Liver (tissue), 9 donors: ENCODE data around the gene GFRA3. TPM values are rescaled to one million over a fixed set of nuclear protein-coding genes. Genes with fewer than 3 reads are reported as not detected.
A peak's percentile ranks its signal among the peaks of the same experiment; 100 is the strongest.

Experiments
- DNase-seq: peaks from one replicate; pipeline ENCODE4 v3.0.0-alpha.2; 2017; ENCODE audit warnings: low spot score
- H3K27ac ChIP-seq, 2 donors: one replicate each; pipeline ENCODE4 v1.7.0; 2013; ENCODE audit warnings: inconsistent platforms in 2 of 2, low read length in 2 of 2, control low read depth in 1 of 2, low read depth in 1 of 2, mild to moderate bottlenecking in 1 of 2
- H3K27me3 ChIP-seq, 4 donors: one replicate each; pipeline versions ENCODE4 v1.6.1 to v1.7.0; 2013; ENCODE audit warnings: low read length in 3 of 4, inconsistent platforms in 1 of 4, mild to moderate bottlenecking in 1 of 4, moderate library complexity in 1 of 4; ENCODE audit not compliant: control insufficient read depth in 4 of 4, insufficient read depth in 4 of 4
- H3K36me3 ChIP-seq, 4 donors: one replicate each; pipeline versions ENCODE4 v1.6.1 to v1.7.0; 2013; ENCODE audit warnings: low read length in 3 of 4, mild to moderate bottlenecking in 3 of 4, low read depth in 1 of 4, moderate library complexity in 1 of 4; ENCODE audit not compliant: control insufficient read depth in 4 of 4, insufficient read depth in 3 of 4
- H3K4me1 ChIP-seq, 4 donors: one replicate each; pipeline versions ENCODE4 v1.6.1 to v1.7.0; 2013; ENCODE audit warnings: low read length in 3 of 4, mild to moderate bottlenecking in 3 of 4, moderate library complexity in 1 of 4; ENCODE audit not compliant: control insufficient read depth in 4 of 4, insufficient read depth in 4 of 4
- H3K4me3 ChIP-seq, 3 donors: one replicate each; pipeline versions ENCODE4 v1.6.1 to v1.7.0; 2013; ENCODE audit warnings: low read length in 3 of 3, control low read depth in 1 of 3, low read depth in 1 of 3, mild to moderate bottlenecking in 1 of 3
- H3K9ac ChIP-seq, 2 donors: one replicate each; pipeline ENCODE4 v1.7.0; 2013; ENCODE audit warnings: low read length in 2 of 2, mild to moderate bottlenecking in 2 of 2, moderate library complexity in 2 of 2, control low read depth in 1 of 2, low read depth in 1 of 2
- H3K9me3 ChIP-seq, 4 donors: one replicate each; pipeline versions ENCODE4 v1.6.1 to v1.7.0; 2013; ENCODE audit warnings: low read length in 3 of 4; ENCODE audit not compliant: control insufficient read depth in 4 of 4
- EGR1 ChIP-seq, 2 donors: IDR thresholded peaks; 2 replicates each; pipeline ENCODE4 v1.6.1; 2016 to 2018; ENCODE audit warnings: antibody characterized with exemption in 2 of 2, low read depth in 2 of 2
- FOXA2 ChIP-seq: IDR thresholded peaks from 2 replicates; pipeline ENCODE4 v1.6.1; 2016; ENCODE audit warnings: antibody characterized with exemption
- GABPA ChIP-seq, 2 donors: IDR thresholded peaks in 1 of 2; conservative IDR thresholded peaks in 1 of 2; 2 replicates each; pipeline ENCODE4 v1.6.1; 2016; ENCODE audit warnings: antibody characterized with exemption in 2 of 2, mild to moderate bottlenecking in 1 of 2, moderate library complexity in 1 of 2
- HNF4A ChIP-seq, 2 donors: conservative IDR thresholded peaks; 2 replicates each; pipeline ENCODE4 v1.6.1; 2016; ENCODE audit warnings: antibody characterized with exemption in 2 of 2, mild to moderate bottlenecking in 2 of 2
- HNF4G ChIP-seq: IDR thresholded peaks from 2 replicates; pipeline ENCODE4 v1.6.1; 2016; ENCODE audit warnings: antibody characterized with exemption
- JUND ChIP-seq, 2 donors: IDR thresholded peaks; 2 replicates each; pipeline ENCODE4 v1.6.1; 2016; ENCODE audit warnings: antibody characterized with exemption in 2 of 2
- NR2F2 ChIP-seq: IDR thresholded peaks from 2 replicates; pipeline ENCODE4 v1.6.1; 2016; ENCODE audit warnings: antibody characterized with exemption
- RAD21 ChIP-seq, 2 donors: IDR thresholded peaks; 2 replicates each; pipeline ENCODE4 v1.6.1; 2016; ENCODE audit warnings: antibody characterized with exemption in 2 of 2, mild to moderate bottlenecking in 2 of 2
- REST ChIP-seq: IDR thresholded peaks from 2 replicates; pipeline ENCODE4 v1.6.1; 2016; ENCODE audit warnings: antibody characterized with exemption, mild to moderate bottlenecking
- RXRA ChIP-seq, 2 donors: IDR thresholded peaks; 2 replicates each; pipeline ENCODE4 v1.6.1; 2017 to 2018; ENCODE audit warnings: antibody characterized with exemption in 2 of 2, mild to moderate bottlenecking in 1 of 2
- SP1 ChIP-seq: IDR thresholded peaks from 2 replicates; pipeline ENCODE4 v1.6.1; 2018; ENCODE audit warnings: antibody characterized with exemption, mild to moderate bottlenecking
- TAF1 ChIP-seq: conservative IDR thresholded peaks from 2 replicates; pipeline ENCODE4 v1.6.1; 2016; ENCODE audit warnings: antibody characterized with exemption, mild to moderate bottlenecking
- YY1 ChIP-seq: IDR thresholded peaks from 2 replicates; pipeline ENCODE4 v1.6.1; 2016; ENCODE audit warnings: antibody characterized with exemption, mild to moderate bottlenecking
- ZBTB33 ChIP-seq: IDR thresholded peaks from 2 replicates; pipeline ENCODE4 v1.6.1; 2016; ENCODE audit warnings: antibody characterized with exemption
- WGBS: extraction: QIAGEN DNeasy Blood & Tissue Kit; methylation state at CpG from one replicate; pipeline ENCODE4 v1.1.7; 2013; 5-methylcytosine and 5-hydroxymethylcytosine counted together
- polyA plus RNA-seq, 2 donors: library from polyadenylated mRNA; stranded (reverse) in 1 of 2; unstranded in 1 of 2; fragments of 200-250 nt in 1 of 2; fragments of >200 nt in 1 of 2; fragmentation: Nextera tagmentation in 1 of 2; extraction: Ambion mirVana in 1 of 2; gene quantifications; one replicate each; pipeline versions ENCODE4 v1.2.1 to v1.2.3, GENCODE V29; 2013 to 2015
- total RNA-seq, 2 donors: library from RNA; depleted of rRNA; stranded (reverse); fragments of >200 nt; gene quantifications; one replicate each; pipeline ENCODE4 v1.2.3, GENCODE V29; 2014
- TF ChIP-seq, protein P1 (sequence below): IDR thresholded peaks from 2 replicates; pipeline ENCODE4 v1.6.1; 2016; ENCODE audit warnings: antibody characterized with exemption
- TF ChIP-seq, protein P2 (sequence below): IDR thresholded peaks from 2 replicates; pipeline ENCODE4 v1.6.1; 2016; ENCODE audit warnings: antibody characterized with exemption
- TF ChIP-seq, protein P3 (sequence below): fragments of 150-350 bp; IDR thresholded peaks from 2 replicates; pipeline ENCODE4 v1.5.1; 2017; ENCODE audit warnings: improper control_type of control experiment, low read depth, low read length; ENCODE audit not compliant: missing input control
- donor health status: healthy.
- donor health status: healthy.
- donor health status: healthy.
- donor health status: healthy.
- donor health status: healthy.

GFRA3 gene
- total and polyA plus RNA-seq, 4 donors, result 0.18 to 1.9 (median 0.36) TPM

DNA sequence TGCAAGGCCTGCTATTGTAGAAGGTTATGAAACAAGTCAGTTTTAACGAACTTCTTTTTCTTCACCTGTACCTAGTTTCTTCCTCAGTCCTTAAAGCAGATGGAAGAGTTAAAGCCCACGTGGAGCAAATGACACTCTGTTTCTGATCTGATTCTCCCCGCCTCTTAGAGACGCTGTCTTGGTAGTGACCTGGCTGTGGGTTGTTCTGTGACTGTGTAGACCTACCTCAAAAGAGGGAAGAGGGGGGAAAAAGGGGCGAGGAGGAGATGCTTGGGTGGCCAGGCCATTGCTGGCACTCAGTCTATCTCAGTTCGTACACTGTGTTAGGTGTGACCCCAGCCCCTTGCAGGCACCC, 610 bp downstream of the GFRA3 start:
- no peak overlapping the region for H3K4me3 ChIP-seq
- 81% methylated on average over 6 of the region's 6 CpGs for WGBS
- H3K27ac ChIP-seq, result no peak overlapping the region
- H3K4me1 ChIP-seq, result peaks cover 8 to 25% (median 15%) of the 10 kb centered on the region in 4 donors
- H3K9me3 ChIP-seq, result no peaks in the 10 kb centered on the region
- no peak for TF ChIP-seq YY1
- TF ChIP-seq EGR1 (IDR thresholded peaks at IDR 0.05; ENCODE audit: low read depth in 2 of 2), result no peak
- TF ChIP-seq FOXA2, result no peak
- no peak for TF ChIP-seq JUND (IDR thresholded peaks at IDR 0.05)
- no peak for TF ChIP-seq REST
- TF ChIP-seq TAF1, result no peak
- TF ChIP-seq ZBTB33, result no peak
- no peak for TF ChIP-seq NR2F2
- TF ChIP-seq HNF4A (conservative IDR thresholded peaks at IDR 0.05), result no peak
- TF ChIP-seq, protein P1, sequence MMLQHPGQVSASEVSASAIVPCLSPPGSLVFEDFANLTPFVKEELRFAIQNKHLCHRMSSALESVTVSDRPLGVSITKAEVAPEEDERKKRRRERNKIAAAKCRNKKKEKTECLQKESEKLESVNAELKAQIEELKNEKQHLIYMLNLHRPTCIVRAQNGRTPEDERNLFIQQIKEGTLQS, result no peak
- no peak for TF ChIP-seq GABPA (IDR thresholded peaks at IDR 0.05 in 1 of 2, conservative IDR thresholded peaks at IDR 0.05 in 1 of 2)
- TF ChIP-seq, protein P2, sequence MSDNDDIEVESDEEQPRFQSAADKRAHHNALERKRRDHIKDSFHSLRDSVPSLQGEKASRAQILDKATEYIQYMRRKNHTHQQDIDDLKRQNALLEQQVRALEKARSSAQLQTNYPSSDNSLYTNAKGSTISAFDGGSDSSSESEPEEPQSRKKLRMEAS, result no peak
- no peak for TF ChIP-seq HNF4G
- no peak for TF ChIP-seq RXRA (IDR thresholded peaks at IDR 0.05)
- no peak for TF ChIP-seq SP1
- TF ChIP-seq, protein P3, sequence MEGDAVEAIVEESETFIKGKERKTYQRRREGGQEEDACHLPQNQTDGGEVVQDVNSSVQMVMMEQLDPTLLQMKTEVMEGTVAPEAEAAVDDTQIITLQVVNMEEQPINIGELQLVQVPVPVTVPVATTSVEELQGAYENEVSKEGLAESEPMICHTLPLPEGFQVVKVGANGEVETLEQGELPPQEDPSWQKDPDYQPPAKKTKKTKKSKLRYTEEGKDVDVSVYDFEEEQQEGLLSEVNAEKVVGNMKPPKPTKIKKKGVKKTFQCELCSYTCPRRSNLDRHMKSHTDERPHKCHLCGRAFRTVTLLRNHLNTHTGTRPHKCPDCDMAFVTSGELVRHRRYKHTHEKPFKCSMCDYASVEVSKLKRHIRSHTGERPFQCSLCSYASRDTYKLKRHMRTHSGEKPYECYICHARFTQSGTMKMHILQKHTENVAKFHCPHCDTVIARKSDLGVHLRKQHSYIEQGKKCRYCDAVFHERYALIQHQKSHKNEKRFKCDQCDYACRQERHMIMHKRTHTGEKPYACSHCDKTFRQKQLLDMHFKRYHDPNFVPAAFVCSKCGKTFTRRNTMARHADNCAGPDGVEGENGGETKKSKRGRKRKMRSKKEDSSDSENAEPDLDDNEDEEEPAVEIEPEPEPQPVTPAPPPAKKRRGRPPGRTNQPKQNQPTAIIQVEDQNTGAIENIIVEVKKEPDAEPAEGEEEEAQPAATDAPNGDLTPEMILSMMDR, result no peak
- H3K36me3 ChIP-seq, result no peaks in the 10 kb centered on the region
- DNase-seq, result no peak
- no peak overlapping the region for H3K9ac ChIP-seq
- no peaks in the 10 kb centered on the region for H3K27me3 ChIP-seq

- DNase-seq, result no peak
- Histone ChIP-seq H3K36me3 (no peaks in the 10 kb centered on the region), H3K27me3 (no peaks in the 10 kb centered on the region), H3K9me3 (no peaks in the 10 kb centered on the region), H3K9ac (no peak overlapping the region), H3K4me1 (peaks cover 8 to 25% (median 15%) of the 10 kb centered on the region in 4 donors), H3K27ac (peak overlapping the region in 1 of 2 donors; percentile 12), H3K4me3 (no peak overlapping the region)
- WGBS, result 71% methylated on average over 4 of the region's 4 CpGs
- TF ChIP-seq, protein P3, result no peak
- TF ChIP-seq REST, result no peak
- TF ChIP-seq SP1, result peak; percentile 8
- TF ChIP-seq, protein P2, result no peak
- TF ChIP-seq RXRA (IDR thresholded peaks at IDR 0.05), result peak; percentile 43 to 60
- TF ChIP-seq GABPA (IDR thresholded peaks at IDR 0.05 in 1 of 2, conservative IDR thresholded peaks at IDR 0.05 in 1 of 2), result no peak
- TF ChIP-seq TAF1, result no peak
- no peak for TF ChIP-seq YY1
- TF ChIP-seq, protein P1, result no peak
- no peak for TF ChIP-seq FOXA2
- peak in 1 of 2 donors; percentile 16 for TF ChIP-seq RAD21 (IDR thresholded peaks at IDR 0.05)
These were observed 1.7 kb downstream of the GFRA3 start for GRCh38 chr5:138272681-138273080.
